SK-N-SH (cell line): ENCODE results near the gene SP9. TPM values are rescaled to one million over a fixed set of nuclear protein-coding genes. Genes with fewer than 3 reads are reported as not detected.
A peak's percentile ranks its signal among the peaks of the same experiment; 100 is the strongest.

Experiments
- CTCF ChIA-PET: fragments of 300-600, 350-600 bp; formaldehyde crosslinking; extraction: SDS; loops from one replicate; lab custom pipeline; 2021; lab: Yijun Ruan, JAX
- POLR2A ChIA-PET: fragments of 350-600 bp; sonication (Branson Sonifier 250); formaldehyde crosslinking; extraction: SDS; loops from one replicate; lab custom pipeline; 2020; ENCODE audit warnings: antibody characterized with exemption, inconsistent platforms; lab: Yijun Ruan, JAX
- DNase-seq: peaks from one replicate; pipeline ENCODE4 v3.0.0; 2012
- H2AFZ ChIP-seq: fragments of 200-600 bp; sonication (generic); 2 replicates; pipeline ENCODE4 v1.8.1; 2016; ENCODE audit warnings: antibody characterized with exemption, mild to moderate bottlenecking, low read depth
- H3F3A ChIP-seq: fragments of 200-600 bp; sonication (generic); replicated peaks from 2 replicates; pipeline ENCODE3; 2016; ENCODE audit warnings: antibody characterized with exemption, mild to moderate bottlenecking; ENCODE audit not compliant: insufficient read depth
- H3K27ac ChIP-seq, 2 experiments: fragments of 200-500 bp in 1 of 2; fragments of 200-600 bp in 1 of 2; sonication (Bioruptor generic) in 1 of 2; sonication (generic), shearing (Covaris generic) in 1 of 2; 2 replicates each; pipeline versions ENCODE4 v1.5.1 to v1.6.1; 2014 to 2016; ENCODE audit warnings: low read depth in 2 of 2, inconsistent platforms in 1 of 2, low read length in 1 of 2, mild to moderate bottlenecking in 1 of 2, mixed read lengths in 1 of 2
- H3K27me3 ChIP-seq: fragments of 200-600 bp; sonication (generic), shearing (Covaris generic); 2 replicates; pipeline ENCODE4 v1.6.1; 2016; ENCODE audit warnings: mixed run types; ENCODE audit not compliant: insufficient read depth
- H3K36me3 ChIP-seq, 2 experiments: fragments of 200-500 bp in 1 of 2; fragments of 200-600 bp in 1 of 2; sonication (Bioruptor generic) in 1 of 2; sonication (generic) in 1 of 2; replicated peaks in 1 of 2; 2 replicates each; pipeline versions ENCODE3 to v1.5.1; 2014 to 2016; ENCODE audit warnings: low read length in 1 of 2, mild to moderate bottlenecking in 1 of 2; ENCODE audit not compliant: insufficient read depth in 2 of 2, control insufficient read depth in 1 of 2
- H3K4me1 ChIP-seq, 2 experiments: fragments of 200-500 bp in 1 of 2; fragments of 200-600 bp in 1 of 2; sonication (Bioruptor generic) in 1 of 2; sonication (generic), shearing (Covaris generic) in 1 of 2; 2 replicates each; pipeline versions ENCODE4 v1.5.1 to v1.6.1; 2014 to 2016; ENCODE audit warnings: low read depth in 1 of 2, low read length in 1 of 2, mixed run types in 1 of 2; ENCODE audit not compliant: insufficient read depth in 2 of 2, control insufficient read depth in 1 of 2
- H3K4me2 ChIP-seq: fragments of 200-600 bp; sonication (generic), shearing (Covaris generic); 2 replicates; pipeline ENCODE4 v1.6.1; 2017; ENCODE audit warnings: mixed run types
- H3K4me3 ChIP-seq, 2 experiments: fragments of 200-500 bp in 1 of 2; fragments of 200-600 bp in 1 of 2; sonication (Bioruptor generic) in 1 of 2; sonication (generic), shearing (Covaris generic) in 1 of 2; 2 replicates each; pipeline versions ENCODE4 v1.5.1 to v1.8.1; 2014 to 2016; ENCODE audit warnings: low read depth in 2 of 2, inconsistent platforms in 1 of 2, low read length in 1 of 2, mild to moderate bottlenecking in 1 of 2, mixed read lengths in 1 of 2, moderate library complexity in 1 of 2
- H3K79me2 ChIP-seq: fragments of 200-600 bp; sonication (generic); 2 replicates; pipeline ENCODE4 v1.8.1; 2017; ENCODE audit warnings: mild to moderate bottlenecking; ENCODE audit not compliant: insufficient read depth
- H3K9ac ChIP-seq: fragments of 200-600 bp; sonication (generic); 2 replicates; pipeline ENCODE4 v1.6.1; 2017; ENCODE audit warnings: mixed run types
- H3K9me2 ChIP-seq: fragments of 200-600 bp; sonication (generic); 2 replicates; pipeline ENCODE4 v1.6.1; 2017; ENCODE audit warnings: mixed run types
- H3K9me3 ChIP-seq: fragments of 200-600 bp; sonication (generic); 2 replicates; pipeline ENCODE4 v1.6.1; 2017; ENCODE audit warnings: mixed run types, mild to moderate bottlenecking, moderate library complexity
- H4K20me1 ChIP-seq: fragments of 200-600 bp; sonication (generic); 2 replicates; pipeline ENCODE4 v1.6.1; 2017; ENCODE audit warnings: mild to moderate bottlenecking, mixed run types; ENCODE audit not compliant: insufficient read depth
- CHD2 ChIP-seq: fragments of 150-350 bp; IDR thresholded peaks from 2 replicates; pipeline ENCODE4 v1.6.1; 2018; ENCODE audit warnings: low read length; ENCODE audit not compliant: partially characterized antibody
- CTCF ChIP-seq: fragments of 200-600 bp; sonication (generic); IDR thresholded peaks from 2 replicates; pipeline ENCODE4 v1.6.1; 2017; ENCODE audit warnings: antibody characterized with exemption, mild to moderate bottlenecking, moderate library complexity
- ELF1 ChIP-seq: IDR thresholded peaks from 2 replicates; pipeline ENCODE4 v1.4.0; 2012
- EP300 ChIP-seq, 2 experiments: IDR thresholded peaks; 2 replicates each; pipeline versions ENCODE4 v1.4.0 to v1.6.1; 2012; ENCODE audit warnings: borderline replicate concordance in 1 of 2, low read depth in 1 of 2, low read length in 1 of 2
- FOXJ3 ChIP-seq: sonication (generic); formaldehyde crosslinking; IDR thresholded peaks from 2 replicates; pipeline ENCODE4 v1.5.1; 2020; ENCODE audit warnings: mild to moderate bottlenecking, missing genetic modification reagents
- FOXM1 ChIP-seq: IDR thresholded peaks from 2 replicates; pipeline ENCODE4 v1.4.0; 2012; ENCODE audit warnings: low read depth, mild to moderate bottlenecking
- GABPA ChIP-seq: IDR thresholded peaks from 2 replicates; pipeline ENCODE4 v1.4.0; 2012; ENCODE audit warnings: low read depth, mild to moderate bottlenecking
- IRF3 ChIP-seq: fragments of 150-350 bp; IDR thresholded peaks from 2 replicates; pipeline ENCODE4 v1.6.1; 2016; ENCODE audit warnings: mild to moderate bottlenecking, low read depth, low read length
- JUND ChIP-seq: IDR thresholded peaks from 2 replicates; pipeline ENCODE4 v1.4.0; 2012
- MAX ChIP-seq: IDR thresholded peaks from 2 replicates; pipeline ENCODE4 v1.4.0; 2012; ENCODE audit warnings: low read depth
- MEF2A ChIP-seq: IDR thresholded peaks from 2 replicates; pipeline ENCODE4 v1.4.0; 2012; ENCODE audit warnings: low read depth, borderline replicate concordance
- NFIC ChIP-seq: IDR thresholded peaks from 2 replicates; pipeline ENCODE4 v1.4.0; 2012; ENCODE audit warnings: borderline replicate concordance
- NRF1 ChIP-seq: IDR thresholded peaks from 2 replicates; pipeline ENCODE4 v1.6.1; 2012; ENCODE audit warnings: low read depth, mild to moderate bottlenecking, low read length
- PBX3 ChIP-seq: IDR thresholded peaks from 2 replicates; pipeline ENCODE4; 2012
- RXRA ChIP-seq: IDR thresholded peaks from 2 replicates; pipeline ENCODE4 v1.4.0; 2012; ENCODE audit warnings: low read depth, mild to moderate bottlenecking, borderline replicate concordance
- SIN3A ChIP-seq: IDR thresholded peaks from 2 replicates; pipeline ENCODE4 v1.6.1; 2012; ENCODE audit warnings: low read depth, mild to moderate bottlenecking, low read length, moderate library complexity, borderline replicate concordance
- TCF12 ChIP-seq: IDR thresholded peaks from 2 replicates; pipeline ENCODE4 v1.4.0; 2012
- USF1 ChIP-seq: IDR thresholded peaks from 2 replicates; pipeline ENCODE4 v1.4.0; 2012; ENCODE audit warnings: low read depth, borderline replicate concordance
- ZBTB33 ChIP-seq: IDR thresholded peaks from 2 replicates; pipeline ENCODE4 v1.4.0; 2012; ENCODE audit warnings: low read depth, borderline replicate concordance
- WGBS: methylation state at CpG from one replicate; pipeline ENCODE4 v1.1.6; 2017; ENCODE audit warnings: low lambda C conversion rate; 5-methylcytosine and 5-hydroxymethylcytosine counted together
- polyA plus RNA-seq, 3 experiments: library from polyadenylated mRNA; depleted of rRNA; stranded (reverse); fragments of >200 nt; gene quantifications; 2 replicates each; pipeline ENCODE4 v1.2.3, GENCODE V29; 2012

SP9 gene
- polyA plus RNA-seq (2012; rRNA removed) = not detected in 2 replicates
- not detected in 2 replicates for polyA plus RNA-seq (2012; cell fraction: cytosol; rRNA removed)
- not detected in 2 replicates for polyA plus RNA-seq (2012; cell fraction: nucleus; rRNA removed)

- peaks cover 4% of the 10 kb centered on the region for H3F3A ChIP-seq
- no peaks in the 10 kb centered on the region for H3K9me2 ChIP-seq
- peak within 1 kb of the TSS; percentile 11 to 17; a peak in 2 of 4 replicates for H3K4me3 ChIP-seq
- peak within 1 kb of the TSS; percentile 69 for H3K4me2 ChIP-seq
- WGBS = 1% methylated on average over 33 of the region's 44 CpGs
- peaks cover 18% of the 10 kb centered on the region for H4K20me1 ChIP-seq
- H3K27me3 ChIP-seq = peaks cover 97% of the 10 kb centered on the region
- peak; percentile 91 for DNase-seq
- peaks cover 0 to 26% of the 10 kb centered on the region in 2 experiments; a peak in 1 of 4 replicates for H3K4me1 ChIP-seq
- ChIA-PET CTCF (interaction anchor here (0.9 to 2.6 kb wide), 4 partner anchors 9 to 932 kb away, joined by 3 to 8 read pairs (median 5); no protein-coding TSS in a partner anchor), POLR2A (no interaction called here)
- no peak within 1 kb of the TSS for H3K9ac ChIP-seq
- H3K9me3 ChIP-seq = no peaks in the 10 kb centered on the region
- no peak within 1 kb of the TSS; the same call in 1 of the 2 replicates for H2AFZ ChIP-seq
- no peaks in the 10 kb centered on the region for H3K36me3 ChIP-seq
- TF ChIP-seq MAX = peak; percentile 59
- TF ChIP-seq USF1 = 0 out of 2 replicates have a peak, but pooled peaks have one; percentile 13
- TF ChIP-seq FOXJ3 = no peak
- TF ChIP-seq TCF12 = no peak; the same call in 1 of the 2 replicates
- no peak; the same call in 1 of the 2 replicates for TF ChIP-seq GABPA
- no peak within 1 kb of the TSS for H3K27ac ChIP-seq
- no peaks in the 10 kb centered on the region for H3K79me2 ChIP-seq
These were observed at the start of gene SP9 for GRCh38 chr2:174334781-174335251. Gene SP9 (plus strand): TSS chr2:174334954. CDS start chr2:174335093, 139 bp downstream.

- ChIA-PET CTCF (no interaction called here), POLR2A (no interaction called here)
- Histone ChIP-seq H3K27ac (no peak overlapping the region), H3K4me2 (no peak overlapping the region), H3K4me3 (no peak overlapping the region), H3K9ac (no peak overlapping the region), H4K20me1 (no peaks in the 10 kb centered on the region), H3K4me1 (no peaks in the 10 kb centered on the region), H3K27me3 (no peaks in the 10 kb centered on the region), H3K36me3 (no peaks in the 10 kb centered on the region), H3K9me3 (no peaks in the 10 kb centered on the region), H3K9me2 (no peaks in the 10 kb centered on the region), H2AFZ (no peak overlapping the region), H3F3A (no peaks in the 10 kb centered on the region), H3K79me2 (no peaks in the 10 kb centered on the region)
- no peak for TF ChIP-seq NRF1
- TF ChIP-seq TCF12 = no peak
- no peak for TF ChIP-seq CHD2
- TF ChIP-seq EP300 (IDR thresholded peaks at IDR 0.05; ENCODE audit: borderline replicate concordance in 1 of 2, low read depth in 1 of 2, low read length in 1 of 2) = no peak
- TF ChIP-seq FOXM1 = no peak
- no peak for TF ChIP-seq MEF2A
- TF ChIP-seq FOXJ3 = no peak
- no peak for TF ChIP-seq ELF1
- TF ChIP-seq PBX3 = no peak
- no peak for TF ChIP-seq RXRA
- no peak for TF ChIP-seq CTCF
- TF ChIP-seq JUND = no peak
- no peak for TF ChIP-seq SIN3A
- no peak for TF ChIP-seq ZBTB33
- no peak for TF ChIP-seq NFIC
- TF ChIP-seq IRF3 = no peak
- DNase-seq = no peak
- WGBS = 94% methylated on average over 2 of the region's 2 CpGs
These were observed 48.6 kb upstream of the SP9 start for GRCh38 chr2:174286172-174286571.
